Measurements from ENCODE around the gene RSPRY1. TPM values are rescaled to one million over a fixed set of nuclear protein-coding genes. Genes with fewer than 3 reads are reported as not detected.

The RSPRY1 gene
- total and polyA plus RNA-seq, 2 donors, result 18.3 to 59.5 TPM

Other genes starting within 250 kb of the RSPRY1 start
- 1.6 TPM for gene CETP, start 224.4 kb upstream of the RSPRY1 start, total RNA-seq
- 0.25 TPM for gene CETP, start 224.4 kb upstream of the RSPRY1 start, polyA plus RNA-seq
- 10.7 TPM for gene NLRC5, start 196.8 kb upstream of the RSPRY1 start, total RNA-seq
- 13.3 TPM for gene NLRC5, start 196.8 kb upstream of the RSPRY1 start, polyA plus RNA-seq
- gene CPNE2, start 93.7 kb upstream of the RSPRY1 start, total RNA-seq, result 24.6 TPM
- gene CPNE2, start 93.7 kb upstream of the RSPRY1 start, polyA plus RNA-seq, result 43.0 TPM
- gene PSME3IP1, start 290 bp upstream of the RSPRY1 start, total RNA-seq, result 61.8 TPM
- 63.1 TPM for gene PSME3IP1, start 290 bp upstream of the RSPRY1 start, polyA plus RNA-seq
- 84.5 TPM for gene ARL2BP, start 58.9 kb downstream of the RSPRY1 start, total RNA-seq
- gene ARL2BP, start 58.9 kb downstream of the RSPRY1 start, polyA plus RNA-seq, result 58.3 TPM
- 2.5 TPM for gene PLLP, start 98.3 kb downstream of the RSPRY1 start, total RNA-seq
- 9.5 TPM for gene PLLP, start 98.3 kb downstream of the RSPRY1 start, polyA plus RNA-seq
- not detected for gene CCL22, start 172.5 kb downstream of the RSPRY1 start, total RNA-seq
- 0.10 TPM for gene CCL22, start 172.5 kb downstream of the RSPRY1 start, polyA plus RNA-seq
- gene CX3CL1, start 186.2 kb downstream of the RSPRY1 start, total RNA-seq, result 2.1 TPM
- gene CX3CL1, start 186.2 kb downstream of the RSPRY1 start, polyA plus RNA-seq, result 56.5 TPM
- not detected for gene CCL17, start 218.4 kb downstream of the RSPRY1 start, total RNA-seq
- gene CCL17, start 218.4 kb downstream of the RSPRY1 start, polyA plus RNA-seq, result not detected